ENCODE results near the gene CNBP. TPM values are rescaled to one million over a fixed set of nuclear protein-coding genes. Genes with fewer than 3 reads are reported as not detected.
A peak's percentile ranks its signal among the peaks of the same experiment; 100 is the strongest.
"Not testable (repeated sequence)": the region's sequence is repeated elsewhere in the genome, so short reads cannot be mapped to it uniquely, and the experiment has no call there.

The CNBP gene
- total and polyA plus RNA-seq, 2 donors (not counting 3 experiments of a cell fraction or from before 2014, with no cell fraction given), result 196 to 205 TPM

DNA sequence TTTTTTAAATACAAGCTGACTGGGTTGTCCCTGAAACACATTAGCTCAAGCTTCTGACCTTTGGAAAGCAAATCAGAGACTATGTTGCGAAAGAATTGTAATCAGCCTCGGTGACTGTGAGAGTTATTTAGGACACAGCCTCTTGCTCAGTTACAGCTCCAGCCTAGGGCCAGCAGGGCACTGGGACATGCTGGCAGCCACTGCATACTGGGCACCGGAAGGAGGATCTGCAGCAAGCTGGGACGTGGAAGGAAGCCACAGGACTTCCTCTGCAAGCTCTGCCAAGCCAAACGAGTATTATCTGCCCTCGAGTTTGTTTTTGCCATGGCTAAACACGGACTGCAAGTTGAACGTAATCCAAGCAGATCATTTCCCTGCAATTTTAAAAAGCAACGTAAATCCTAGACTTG lies 41.3 kb upstream of the CNBP start:
- peak overlapping the region; percentile 55 for H3K4me2 ChIP-seq (ENCODE audit: insufficient read depth, low read length)
- no peak overlapping the region for H3K9ac ChIP-seq (replicated peaks; ENCODE audit: extremely low read depth, insufficient read depth, low read length)
- no peaks in the 10 kb centered on the region for H3K79me2 ChIP-seq (ENCODE audit: control insufficient read depth, insufficient read depth, low read length)
- peak overlapping the region in 1 of 3 experiments; percentile 16 for H3K4me3 ChIP-seq (replicated peaks in 1 of 3; ENCODE audit: insufficient read depth in 1 of 3, low read depth in 1 of 3, low read length in 3 of 3)
- H3K27ac ChIP-seq (ENCODE audit: insufficient read depth, low read depth, low read length), result peak overlapping the region; percentile 9
- FAIRE-seq (peak; percentile 89), DNase-seq (ENCODE audit: low read depth, low spot score) (peak; percentile 71)
- no peaks in the 10 kb centered on the region for H3K9me3 ChIP-seq (replicated peaks; ENCODE audit: control insufficient read depth, insufficient read depth, low read length)
- no peaks in the 10 kb centered on the region for H3K36me3 ChIP-seq (ENCODE audit: control insufficient read depth in 2 of 2, extremely low read depth in 1 of 2, insufficient read depth in 2 of 2, low read length in 2 of 2)
- intact Hi-C loops (cut with micrococcal nuclease) (no loop called here), dilution Hi-C loops (cut with MboI; ENCODE audit: extremely low pct_ligation_motif_present, low sequenced_read_pairs) (no loop called here)
- H4K20me1 ChIP-seq (replicated peaks; ENCODE audit: control insufficient read depth, extremely low read depth, insufficient read depth, low read length), result no peaks in the 10 kb centered on the region
- H2AFZ ChIP-seq (ENCODE audit: low read depth, low read length), result peak overlapping the region; percentile 49
- no peaks in the 10 kb centered on the region for H3K9me1 ChIP-seq (replicated peaks; ENCODE audit: control insufficient read depth, extremely low read depth, insufficient read depth, low read length)
- POLR2A ChIA-PET, result interaction anchor here (1.0 kb wide), 1 partner anchor 13 kb away, joined by 3 read pairs; no protein-coding TSS in a partner anchor
- no peaks in the 10 kb centered on the region for H3K27me3 ChIP-seq (ENCODE audit: control insufficient read depth in 2 of 2, insufficient read depth in 2 of 2, low read length in 2 of 2)
- peaks cover 45% of the 10 kb centered on the region for H3K4me1 ChIP-seq (ENCODE audit: control insufficient read depth, extremely low read depth, insufficient read depth, low read length)
- CTCF ChIA-PET, result interaction anchor here (1.0 to 2.2 kb wide), 11 partner anchors 9 to 255 kb away, joined by 3 to 14 read pairs (median 4); partner anchors contain the start of gene COPG1
- no TSS peak for BruUV-seq (replicated peaks)
- TF ChIP-seq, protein P1, sequence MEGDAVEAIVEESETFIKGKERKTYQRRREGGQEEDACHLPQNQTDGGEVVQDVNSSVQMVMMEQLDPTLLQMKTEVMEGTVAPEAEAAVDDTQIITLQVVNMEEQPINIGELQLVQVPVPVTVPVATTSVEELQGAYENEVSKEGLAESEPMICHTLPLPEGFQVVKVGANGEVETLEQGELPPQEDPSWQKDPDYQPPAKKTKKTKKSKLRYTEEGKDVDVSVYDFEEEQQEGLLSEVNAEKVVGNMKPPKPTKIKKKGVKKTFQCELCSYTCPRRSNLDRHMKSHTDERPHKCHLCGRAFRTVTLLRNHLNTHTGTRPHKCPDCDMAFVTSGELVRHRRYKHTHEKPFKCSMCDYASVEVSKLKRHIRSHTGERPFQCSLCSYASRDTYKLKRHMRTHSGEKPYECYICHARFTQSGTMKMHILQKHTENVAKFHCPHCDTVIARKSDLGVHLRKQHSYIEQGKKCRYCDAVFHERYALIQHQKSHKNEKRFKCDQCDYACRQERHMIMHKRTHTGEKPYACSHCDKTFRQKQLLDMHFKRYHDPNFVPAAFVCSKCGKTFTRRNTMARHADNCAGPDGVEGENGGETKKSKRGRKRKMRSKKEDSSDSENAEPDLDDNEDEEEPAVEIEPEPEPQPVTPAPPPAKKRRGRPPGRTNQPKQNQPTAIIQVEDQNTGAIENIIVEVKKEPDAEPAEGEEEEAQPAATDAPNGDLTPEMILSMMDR (IDR thresholded peaks at IDR 0.05; ENCODE audit: extremely low read depth in 1 of 2, insufficient read depth in 1 of 2, low read depth in 1 of 2, low read length in 2 of 2), result no peak
- TF ChIP-seq EZH2 (IDR thresholded peaks at IDR 0.05; ENCODE audit: borderline replicate concordance, low read depth, low read length, severe bottlenecking) (no peak), FOS (IDR thresholded peaks at IDR 0.05; ENCODE audit: borderline replicate concordance, insufficient read depth, low read length) (no peak), GATA2 (IDR thresholded peaks at IDR 0.05; ENCODE audit: insufficient read depth, insufficient read length, low read depth, low read length) (peak; percentile 57), JUN (IDR thresholded peaks at IDR 0.05; ENCODE audit: borderline replicate concordance, insufficient read depth, insufficient read length, low read depth) (no peak), POLR2A (IDR thresholded peaks at IDR 0.05; ENCODE audit: low read depth, low read length) (no peak), POLR2AphosphoS5 (IDR thresholded peaks at IDR 0.05; ENCODE audit: insufficient read depth, low read depth, low read length) (peak; percentile 27)
- TF ChIP-seq, protein P2, sequence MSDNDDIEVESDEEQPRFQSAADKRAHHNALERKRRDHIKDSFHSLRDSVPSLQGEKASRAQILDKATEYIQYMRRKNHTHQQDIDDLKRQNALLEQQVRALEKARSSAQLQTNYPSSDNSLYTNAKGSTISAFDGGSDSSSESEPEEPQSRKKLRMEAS (IDR thresholded peaks at IDR 0.05; ENCODE audit: insufficient read depth, insufficient read length), result no peak

DNA sequence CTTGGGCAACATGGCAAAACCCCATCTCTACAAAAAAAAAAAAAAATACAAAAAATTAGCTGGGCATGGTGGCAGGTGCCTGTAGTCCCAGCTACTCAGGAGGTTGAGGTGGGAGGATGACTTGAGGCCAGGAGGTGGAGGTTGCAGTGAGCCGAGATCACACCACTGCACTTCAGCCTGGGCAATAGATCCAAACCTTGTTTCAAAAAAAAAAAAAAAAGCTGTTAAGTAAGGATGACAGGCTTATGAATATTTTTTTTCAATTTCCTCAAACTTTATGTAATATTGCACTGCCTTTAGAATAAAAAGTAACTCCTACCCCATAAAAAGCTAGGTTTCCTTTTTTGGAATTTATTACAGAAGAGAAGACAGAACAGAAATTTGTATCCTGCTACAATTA lies 40.7 kb upstream of the CNBP start:
- FAIRE-seq; H3K27ac ChIP-seq (ENCODE audit: insufficient read depth, low read depth, low read length); dilution Hi-C loops (cut with MboI; ENCODE audit: extremely low pct_ligation_motif_present, low sequenced_read_pairs): not testable (repeated sequence)

More for the DNA sequence above, 40.7 kb upstream of the CNBP start:
- peak overlapping the region; percentile 55 for H3K4me2 ChIP-seq (ENCODE audit: insufficient read depth, low read length)
- DNase-seq (ENCODE audit: low read depth, low spot score); H3K36me3 ChIP-seq (ENCODE audit: control insufficient read depth in 2 of 2, extremely low read depth in 1 of 2, insufficient read depth in 2 of 2, low read length in 2 of 2); H3K9me1 ChIP-seq (replicated peaks; ENCODE audit: control insufficient read depth, extremely low read depth, insufficient read depth, low read length); H3K79me2 ChIP-seq (ENCODE audit: control insufficient read depth, insufficient read depth, low read length); H4K20me1 ChIP-seq (replicated peaks; ENCODE audit: control insufficient read depth, extremely low read depth, insufficient read depth, low read length); H3K9me3 ChIP-seq (replicated peaks; ENCODE audit: control insufficient read depth, insufficient read depth, low read length); H3K4me3 ChIP-seq (replicated peaks in 1 of 3; ENCODE audit: insufficient read depth in 1 of 3, low read depth in 1 of 3, low read length in 3 of 3); H3K27me3 ChIP-seq (ENCODE audit: control insufficient read depth in 2 of 2, insufficient read depth in 2 of 2, low read length in 2 of 2); BruUV-seq (replicated peaks); H3K9ac ChIP-seq (replicated peaks; ENCODE audit: extremely low read depth, insufficient read depth, low read length); H2AFZ ChIP-seq (ENCODE audit: low read depth, low read length); intact Hi-C loops (cut with micrococcal nuclease): not testable (repeated sequence)
- POLR2A ChIA-PET, result interaction anchor here (0.7 kb wide), 1 partner anchor 36 kb away, joined by 6 read pairs; no protein-coding TSS in a partner anchor
- peaks cover 41% of the 10 kb centered on the region for H3K4me1 ChIP-seq (ENCODE audit: control insufficient read depth, extremely low read depth, insufficient read depth, low read length)
- CTCF ChIA-PET, result interaction anchor here (1.0 to 2.2 kb wide), 10 partner anchors 8 to 254 kb away, joined by 3 to 14 read pairs (median 4); partner anchors contain the start of gene COPG1

Data from endothelial cell of umbilical vein (primary cell).